SK-N-SH treated with all-trans-retinoic acid at 6 μM for 48 hours (cell line): ENCODE measurements around the gene CLTC.

Source experiments
- ATAC-seq: fragments of 200-7000 bp; cut with Tn5 transposase; 3 replicates; pipeline ENCODE4 v1.9.1; 2020; ENCODE audit warnings: mild to moderate bottlenecking, moderate library complexity
- ARNTL ChIP-seq: fragments of 450-650 bp; formaldehyde crosslinking; IDR thresholded peaks from 2 replicates; pipeline ENCODE4 v1.5.0; 2020; ENCODE audit warnings: low read depth, mild to moderate bottlenecking, moderate library complexity, borderline replicate concordance
- CREB5 ChIP-seq: fragments of 250-450 bp; sonication (Bioruptor Pico); IDR thresholded peaks from 2 replicates; pipeline ENCODE4 v1.5.1; 2020; ENCODE audit warnings: low read depth, mild to moderate bottlenecking, moderate library complexity
- CSDC2 ChIP-seq: fragments of 250-450 bp; sonication (Bioruptor Pico); IDR thresholded peaks from 2 replicates; pipeline ENCODE4 v1.5.0; 2020; ENCODE audit warnings: mild to moderate bottlenecking, moderate library complexity
- CSRNP3 ChIP-seq: fragments of 250-450 bp; sonication (Bioruptor Pico); IDR thresholded peaks from 2 replicates; pipeline ENCODE4 v1.5.1; 2021; ENCODE audit warnings: mild to moderate bottlenecking, moderate library complexity
- ESRRG ChIP-seq: fragments of 250-450 bp; sonication (Bioruptor Pico); IDR thresholded peaks from 2 replicates; pipeline ENCODE4 v1.6.1; 2021; ENCODE audit warnings: mild to moderate bottlenecking
- GLIS3 ChIP-seq: fragments of 250-450 bp; sonication (Bioruptor Pico); IDR thresholded peaks from 2 replicates; pipeline ENCODE4 v1.5.0; 2020; ENCODE audit warnings: mild to moderate bottlenecking, moderate library complexity
- ISL1 ChIP-seq: fragments of 250-450 bp; sonication (Bioruptor Pico); IDR thresholded peaks from 2 replicates; pipeline ENCODE4 v2.1.2; 2022; ENCODE audit warnings: mild to moderate bottlenecking, moderate library complexity
- OSR1 ChIP-seq: fragments of 250-450 bp; sonication (Bioruptor Pico); IDR thresholded peaks from 2 replicates; pipeline ENCODE4 v1.8.0; 2022; ENCODE audit warnings: moderate library complexity, mild to moderate bottlenecking, inconsistent platforms
- PPARA ChIP-seq: fragments of 250-450 bp; sonication (Bioruptor Pico); IDR thresholded peaks from 2 replicates; pipeline ENCODE4 v1.5.0; 2020; ENCODE audit warnings: mild to moderate bottlenecking, borderline replicate concordance
- TSHZ2 ChIP-seq: fragments of 250-450 bp; sonication (Bioruptor Pico); IDR thresholded peaks from 2 replicates; pipeline ENCODE4 v1.5.0; 2020; ENCODE audit warnings: mild to moderate bottlenecking, moderate library complexity
- ZC3H10 ChIP-seq: fragments of 250-450 bp; sonication (Bioruptor Pico); IDR thresholded peaks from 2 replicates; pipeline ENCODE4 v1.5.1; 2021; ENCODE audit warnings: mild to moderate bottlenecking, moderate library complexity
- ZFP30 ChIP-seq: fragments of 450-650 bp; formaldehyde crosslinking; IDR thresholded peaks from 2 replicates; pipeline ENCODE4 v1.5.0; 2022; ENCODE audit warnings: mild to moderate bottlenecking, moderate library complexity
- ZNF565 ChIP-seq: fragments of 450-650 bp; formaldehyde crosslinking; conservative IDR thresholded peaks from 2 replicates; pipeline ENCODE4 v1.5.0; 2020; ENCODE audit warnings: low read depth, mild to moderate bottlenecking, moderate library complexity
- ZNF70 ChIP-seq: fragments of 450-650 bp; formaldehyde crosslinking; IDR thresholded peaks from 2 replicates; pipeline ENCODE4 v1.5.0; 2020; ENCODE audit warnings: mild to moderate bottlenecking, moderate library complexity

The CLTC gene

GRCh38 chr17:59745040-59745439 lies 125.3 kb downstream of the CLTC start:
- no peak for ATAC-seq
- TF ChIP-seq ISL1 (CRISPR knock-in tag) (no peak), CSRNP3 (CRISPR knock-in tag) (no peak), CSDC2 (CRISPR knock-in tag) (no peak), ZC3H10 (CRISPR knock-in tag) (no peak), ZNF565 (no peak), ARNTL (CRISPR knock-in tag) (no peak), OSR1 (CRISPR knock-in tag) (no peak), ESRRG (no peak), TSHZ2 (no peak), ZFP30 (CRISPR knock-in tag) (no peak), GLIS3 (CRISPR knock-in tag) (no peak), PPARA (CRISPR knock-in tag) (no peak), ZNF70 (CRISPR knock-in tag) (no peak), CREB5 (CRISPR knock-in tag) (no peak)
